Thyroid gland (tissue), 4 donors: ENCODE measurements around the gene KLK11. TPM values are rescaled to one million over a fixed set of nuclear protein-coding genes. Genes with fewer than 3 reads are reported as not detected.

Source experiments
- DNase-seq, 2 donors: peaks; one replicate each; pipeline ENCODE4 v3.0.0-alpha.2; 2019
- H3K27ac ChIP-seq, 3 donors: fragments of 200-600 bp; sonication (generic); 1 replicate in 2 of 3; 2 replicates in 1 of 3; pipeline ENCODE4 v1.5.1; 2016 to 2019; ENCODE audit warnings: mild to moderate bottlenecking in 1 of 3, moderate library complexity in 1 of 3
- H3K27me3 ChIP-seq: fragments of 200-600 bp; sonication (generic); one replicate; pipeline ENCODE4 v1.5.1; 2019
- H3K36me3 ChIP-seq, 2 donors: fragments of 200-600 bp; sonication (generic); one replicate each; pipeline ENCODE4 v1.5.1; 2016 to 2019
- H3K4me1 ChIP-seq, 2 donors: fragments of 200-600 bp; sonication (generic); one replicate each; pipeline ENCODE4 v1.5.1; 2017 to 2019
- H3K4me3 ChIP-seq, 3 donors: fragments of 200-600 bp; sonication (generic); replicated peaks in 1 of 3; 1 replicate in 2 of 3; 2 replicates in 1 of 3; pipeline ENCODE4 v1.5.1; 2016; ENCODE audit warnings: mild to moderate bottlenecking in 1 of 3
- H3K9me3 ChIP-seq: fragments of 200-600 bp; sonication (generic); one replicate; pipeline ENCODE4 v1.5.1; 2017
- POLR2A ChIP-seq, 2 donors: fragments of 450-650 bp; IDR thresholded peaks; one replicate each; pipeline ENCODE4 v1.6.1; 2017; ENCODE audit warnings: antibody characterized with exemption in 2 of 2, mild to moderate bottlenecking in 2 of 2, moderate library complexity in 1 of 2
- WGBS, 2 donors: methylation state at CpG; one replicate each; pipeline ENCODE4 v1.1.5; 2017; 5-methylcytosine and 5-hydroxymethylcytosine counted together
- intact Hi-C: fragments of 100-400 bp; cut with DNase I; formaldehyde crosslinking; loops from one replicate; pipeline ENCODE4 v1.15.1; 2023
- total RNA-seq, 4 donors: library from RNA; depleted of rRNA; stranded (reverse); fragments of >200 nt; gene quantifications; one replicate each; pipeline ENCODE4 v1.2.3, GENCODE V29; 2016
- TF ChIP-seq, protein P1 (sequence below), 6 experiments: fragments of 200-600 bp in 3 of 6; fragments of 450-650 bp in 3 of 6; sonication (generic) in 3 of 6; IDR thresholded peaks; one replicate each; pipeline ENCODE4 v1.5.1; 2016 to 2019; ENCODE audit warnings: antibody characterized with exemption in 6 of 6, mild to moderate bottlenecking in 2 of 6, inconsistent platforms in 1 of 6, moderate library complexity in 1 of 6

The KLK11 gene
- total RNA-seq, 4 donors from 2014 or later, result 0.40 to 0.93 TPM; not detected in 2

DNA sequence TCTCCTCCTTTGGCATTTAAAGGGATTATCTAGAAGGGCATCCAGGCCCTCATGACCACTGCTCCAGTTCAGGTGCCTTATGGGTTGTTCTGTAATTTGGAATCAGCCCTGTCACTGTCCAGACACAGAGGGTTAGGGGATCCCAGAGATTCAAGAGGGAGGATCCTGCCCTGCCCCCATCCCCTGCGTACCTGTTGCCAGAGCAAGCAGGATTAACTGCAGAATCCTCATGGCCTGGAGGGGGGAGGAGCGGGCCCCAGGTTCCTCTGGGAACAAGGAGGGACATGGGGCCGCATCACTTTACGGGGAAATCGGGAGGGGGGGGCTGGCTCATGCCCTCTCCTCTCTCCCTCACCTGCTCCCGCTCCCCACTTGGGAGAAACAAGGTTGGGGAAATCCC lies 1.0 kb downstream of the KLK11 start:
- 56 to 82% methylated on average over 3 to 5 of the region's 6 CpGs for WGBS, 2 donors
- Histone ChIP-seq H3K36me3 (no peaks in the 10 kb centered on the region), H3K4me3 (no peak overlapping the region), H3K27ac (no peak overlapping the region), H3K27me3 (no peaks in the 10 kb centered on the region), H3K9me3 (no peaks in the 10 kb centered on the region), H3K4me1 (peaks cover 0 to 3% of the 10 kb centered on the region in 2 donors)
- intact Hi-C loops, result no loop called here
- no peak for DNase-seq
- TF ChIP-seq, protein P1, sequence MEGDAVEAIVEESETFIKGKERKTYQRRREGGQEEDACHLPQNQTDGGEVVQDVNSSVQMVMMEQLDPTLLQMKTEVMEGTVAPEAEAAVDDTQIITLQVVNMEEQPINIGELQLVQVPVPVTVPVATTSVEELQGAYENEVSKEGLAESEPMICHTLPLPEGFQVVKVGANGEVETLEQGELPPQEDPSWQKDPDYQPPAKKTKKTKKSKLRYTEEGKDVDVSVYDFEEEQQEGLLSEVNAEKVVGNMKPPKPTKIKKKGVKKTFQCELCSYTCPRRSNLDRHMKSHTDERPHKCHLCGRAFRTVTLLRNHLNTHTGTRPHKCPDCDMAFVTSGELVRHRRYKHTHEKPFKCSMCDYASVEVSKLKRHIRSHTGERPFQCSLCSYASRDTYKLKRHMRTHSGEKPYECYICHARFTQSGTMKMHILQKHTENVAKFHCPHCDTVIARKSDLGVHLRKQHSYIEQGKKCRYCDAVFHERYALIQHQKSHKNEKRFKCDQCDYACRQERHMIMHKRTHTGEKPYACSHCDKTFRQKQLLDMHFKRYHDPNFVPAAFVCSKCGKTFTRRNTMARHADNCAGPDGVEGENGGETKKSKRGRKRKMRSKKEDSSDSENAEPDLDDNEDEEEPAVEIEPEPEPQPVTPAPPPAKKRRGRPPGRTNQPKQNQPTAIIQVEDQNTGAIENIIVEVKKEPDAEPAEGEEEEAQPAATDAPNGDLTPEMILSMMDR (IDR thresholded peaks at IDR 0.05), result no peak
- no peak for TF ChIP-seq POLR2A (IDR thresholded peaks at IDR 0.05)

GRCh38 chr19:51024924-51025323 lies 1.5 kb downstream of the KLK11 start:
- Histone ChIP-seq H3K4me3 (no peak overlapping the region), H3K9me3 (no peaks in the 10 kb centered on the region), H3K27ac (no peak overlapping the region), H3K27me3 (no peaks in the 10 kb centered on the region), H3K36me3 (no peaks in the 10 kb centered on the region), H3K4me1 (peaks cover 0 to 3% of the 10 kb centered on the region in 2 donors)
- no peak for TF ChIP-seq POLR2A (IDR thresholded peaks at IDR 0.05)
- TF ChIP-seq, protein P1 (IDR thresholded peaks at IDR 0.05), result no peak
- intact Hi-C loops, result loop anchor here (5.0 kb wide), 1 partner anchor 72 kb away; no protein-coding TSS in a partner anchor
- WGBS, 2 donors, result 27 to 35% methylated on average over 5 of the region's 5 CpGs
- DNase-seq, result no peak

- peaks cover 4% of the 10 kb centered on the region for H3K27me3 ChIP-seq
- peaks cover 2 to 9% of the 10 kb centered on the region in 2 donors for H3K4me1 ChIP-seq
- TF ChIP-seq, protein P1 (IDR thresholded peaks at IDR 0.05), result no peak
- TF ChIP-seq POLR2A (IDR thresholded peaks at IDR 0.05), result no peak
- intact Hi-C loops, result loop anchor here (5.0 kb wide), 1 partner anchor 73 kb away; no protein-coding TSS in a partner anchor
- no peak for DNase-seq
- H3K27ac ChIP-seq, result no peak overlapping the region
- no peaks in the 10 kb centered on the region for H3K36me3 ChIP-seq
- 62 to 78% methylated on average over 11 of the region's 11 CpGs for WGBS, 2 donors
- no peaks in the 10 kb centered on the region for H3K9me3 ChIP-seq
- H3K4me3 ChIP-seq, result no peak overlapping the region
Measured at GRCh38 chr19:51023946-51024345, 2.5 kb downstream of the KLK11 start.

GRCh38 chr19:51022526-51022925 lies 3.9 kb downstream of the KLK11 start:
- Histone ChIP-seq H3K36me3 (no peaks in the 10 kb centered on the region), H3K27ac (no peak overlapping the region), H3K4me3 (no peak overlapping the region), H3K9me3 (no peaks in the 10 kb centered on the region), H3K4me1 (peaks cover 5 to 13% of the 10 kb centered on the region in 2 donors), H3K27me3 (peaks cover 12% of the 10 kb centered on the region)
- no peak for DNase-seq
- intact Hi-C loops, result loop anchor here (5.0 kb wide), 1 partner anchor 75 kb away; no protein-coding TSS in a partner anchor
- 66 to 70% methylated on average over 14 of the region's 14 CpGs for WGBS, 2 donors
- TF ChIP-seq, protein P1 (IDR thresholded peaks at IDR 0.05), result no peak
- no peak for TF ChIP-seq POLR2A (IDR thresholded peaks at IDR 0.05)

DNA sequence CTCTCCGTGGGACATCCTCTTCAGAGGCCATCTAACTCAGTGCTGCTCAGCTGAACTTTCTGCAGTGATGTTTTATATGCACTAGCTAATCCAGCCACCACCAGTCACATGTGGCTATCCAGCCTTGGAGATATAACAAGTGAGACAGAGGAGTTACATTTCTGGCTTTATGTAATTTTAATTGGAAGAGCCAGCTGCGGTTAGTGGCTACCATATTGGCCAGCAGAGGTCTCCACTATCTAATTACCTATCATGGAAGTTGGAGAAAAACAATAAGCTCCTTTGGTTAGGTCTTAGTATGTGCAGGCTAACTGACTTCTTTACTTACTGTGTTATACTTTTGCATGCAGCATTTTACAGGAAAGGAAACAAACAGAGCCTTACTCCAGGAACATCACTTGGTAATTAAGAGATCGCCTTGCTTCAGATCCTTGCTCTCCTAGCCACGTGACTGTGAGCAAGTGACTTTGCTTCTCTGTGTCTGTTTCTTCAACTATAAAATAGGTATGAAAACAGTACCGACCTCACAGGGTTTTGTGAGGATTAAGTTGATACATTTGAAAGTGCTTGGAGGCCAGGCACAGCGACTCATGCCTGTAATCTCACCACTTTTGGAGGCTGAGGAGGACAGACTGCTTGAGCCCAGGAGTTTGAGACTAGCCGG lies 5.3 kb downstream of the KLK11 start:
- peak; percentile 14 to 18 for DNase-seq
- intact Hi-C loops, result loop anchor here (5.0 kb wide), 1 partner anchor 76 kb away; no protein-coding TSS in a partner anchor
- no peak for TF ChIP-seq POLR2A (IDR thresholded peaks at IDR 0.05)
- TF ChIP-seq, protein P1 (IDR thresholded peaks at IDR 0.05), result peak in 5 of 6 experiments; percentile 24 to 68 (median 65)
- Histone ChIP-seq H3K4me1 (peaks cover 5 to 20% of the 10 kb centered on the region in 2 donors), H3K9me3 (no peaks in the 10 kb centered on the region), H3K27ac (no peak overlapping the region), H3K27me3 (peaks cover 24% of the 10 kb centered on the region), H3K4me3 (no peak overlapping the region), H3K36me3 (no peaks in the 10 kb centered on the region)
- WGBS, 2 donors, result 19 to 28% methylated on average over 7 of the region's 7 CpGs
